Stimulated activated CD8-positive, alpha-beta memory T cell treated with anti-CD3 and anti-CD28 coated beads, Interleukin-7, amount 100 ng/mL, for 48 hours (primary cell): ENCODE data around the gene PARK7.
"Not testable (repeated sequence)": the region's sequence is repeated elsewhere in the genome, so short reads cannot be mapped to it uniquely, and the experiment has no call there.

Experiments used
- DNase-seq, 2 donors: peaks; one replicate each; pipeline ENCODE4 v3.0.0-alpha.2; 2020; ENCODE audit warnings: low read depth in 1 of 2; ENCODE audit errors: extremely low read depth in 1 of 2

PARK7 gene

GRCh38 chr1:7942214-7942921 is 19.1 kb upstream of the PARK7 start:
- no peak for DNase-seq

- DNase-seq: no peak
Observed at GRCh38 chr1:7943251-7943650, 18.3 kb upstream of the PARK7 start.

GRCh38 chr1:7948960-7949359 is 12.6 kb upstream of the PARK7 start:
- no peak for DNase-seq

- DNase-seq: not testable (repeated sequence)
Observed at GRCh38 chr1:7952791-7953190, 8.7 kb upstream of the PARK7 start.

GRCh38 chr1:7953850-7954609 is 7.5 kb upstream of the PARK7 start:
- peak; percentile 93 for DNase-seq

- DNase-seq: no peak
Observed at GRCh38 chr1:7954683-7955082, 6.8 kb upstream of the PARK7 start.

GRCh38 chr1:7956218-7957032 is 5.1 kb upstream of the PARK7 start:
- DNase-seq: no peak

- no peak for DNase-seq
Observed at GRCh38 chr1:7960165-7960564, 1.3 kb upstream of the PARK7 start.

GRCh38 chr1:7960867-7961215 is 670 bp upstream of the PARK7 start:
- DNase-seq: no peak

- no peak for DNase-seq
Observed at GRCh38 chr1:7962014-7962335, 464 bp downstream of the PARK7 start.

- DNase-seq: no peak
Observed at GRCh38 chr1:7962636-7963377, 1.3 kb downstream of the PARK7 start.

- DNase-seq: not testable (repeated sequence)
Observed at GRCh38 chr1:7963378-7963730, 1.8 kb downstream of the PARK7 start.

GRCh38 chr1:7963841-7964240 is 2.3 kb downstream of the PARK7 start:
- not testable (repeated sequence) for DNase-seq

GRCh38 chr1:7964476-7964875 is 3.0 kb downstream of the PARK7 start:
- no peak for DNase-seq

- no peak for DNase-seq
Observed at GRCh38 chr1:7967196-7967595, 5.7 kb downstream of the PARK7 start.

GRCh38 chr1:7967651-7968050 is 6.1 kb downstream of the PARK7 start:
- no peak for DNase-seq

GRCh38 chr1:7970246-7970645 is 8.7 kb downstream of the PARK7 start:
- DNase-seq: no peak

- DNase-seq: no peak
Observed at GRCh38 chr1:7971024-7971423, 9.5 kb downstream of the PARK7 start.

GRCh38 chr1:7972285-7972684 is 10.8 kb downstream of the PARK7 start:
- DNase-seq: no peak

GRCh38 chr1:7973086-7973485 is 11.6 kb downstream of the PARK7 start:
- DNase-seq: no peak

- peak in 1 of 2 donors; percentile 15 for DNase-seq
Observed at GRCh38 chr1:7975212-7975865, 13.8 kb downstream of the PARK7 start.
